GM18870 (cell line): ENCODE data around the gene ASB4.

ENCODE experiments used
- ATAC-seq: cut with Tn5 transposase; IDR thresholded peaks from one replicate; pipeline ENCODE4 v1.9.1; 2021; ENCODE audit warnings: moderate library complexity; ENCODE audit not compliant: unreplicated experiment

The ASB4 gene

GRCh38 chr7:95525503-95525902 is 39.8 kb downstream of the ASB4 start:
- ATAC-seq = no peak

DNA sequence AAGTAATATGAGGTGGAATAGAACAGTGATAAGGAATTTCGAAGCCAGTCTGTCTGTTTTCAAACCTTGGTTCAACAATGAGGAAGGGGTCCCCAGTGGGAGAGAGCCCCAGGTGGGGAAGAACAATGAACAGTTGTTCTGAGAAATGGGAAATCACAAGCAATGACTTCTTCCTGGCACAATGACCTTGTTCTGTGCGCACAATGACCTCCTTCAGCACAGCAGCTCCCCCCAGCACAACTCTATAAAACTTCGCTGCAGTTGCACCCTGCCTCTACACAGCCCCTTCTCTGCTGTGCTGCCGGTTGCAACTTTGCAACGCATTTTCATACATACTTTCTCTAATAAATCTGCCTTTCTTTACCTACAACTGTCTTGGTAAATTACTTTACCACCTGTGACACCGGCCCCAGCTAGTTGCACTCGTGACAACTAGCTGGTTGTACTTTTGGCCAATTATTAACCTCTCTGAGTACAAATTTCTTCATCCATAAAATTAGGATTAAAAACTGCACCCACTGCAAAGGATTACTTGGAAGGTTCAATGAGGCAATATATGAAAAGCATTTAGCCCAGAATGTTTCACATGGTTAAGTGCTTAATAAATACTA is 40.5 kb downstream of the ASB4 start:
- ATAC-seq = no peak

DNA sequence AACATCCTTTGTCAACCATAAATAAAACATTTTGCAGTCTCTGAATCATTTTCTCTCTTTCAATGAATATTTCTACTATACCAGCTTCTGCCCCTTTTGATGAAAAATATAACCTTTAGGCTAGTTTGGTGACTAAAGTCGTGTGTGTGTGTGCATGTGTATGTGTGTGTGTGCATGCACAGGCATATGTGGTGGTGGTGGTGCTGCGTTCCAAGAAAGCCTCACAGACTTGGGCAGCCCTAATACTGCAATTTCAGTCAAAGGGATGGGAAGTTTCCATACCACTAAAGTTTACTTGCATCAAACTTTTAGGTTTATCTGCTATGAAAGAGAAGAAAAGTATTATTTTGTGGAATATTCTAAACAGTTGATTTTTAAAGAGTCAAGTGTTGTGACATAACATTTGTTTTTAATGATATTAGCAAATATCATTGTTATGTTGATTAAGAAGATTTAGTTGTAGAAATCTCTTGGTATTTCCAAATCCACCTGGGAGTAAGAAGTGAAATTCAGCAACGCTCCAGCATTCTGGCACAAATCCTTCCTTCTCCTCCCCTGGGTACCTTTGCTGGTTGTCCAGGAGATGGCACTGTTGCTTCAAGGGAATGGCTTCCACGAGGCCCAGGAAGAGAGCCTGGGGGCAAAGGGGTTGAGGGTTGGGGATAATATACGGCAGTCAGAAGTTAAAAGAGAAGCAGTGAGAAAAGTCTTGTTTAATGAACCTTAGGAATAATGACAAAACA is 41.5 kb downstream of the ASB4 start:
- ATAC-seq = no peak

GRCh38 chr7:95527776-95528250 is 42.1 kb downstream of the ASB4 start:
- no peak for ATAC-seq

- no peak for ATAC-seq
Observed at GRCh38 chr7:95529701-95530100, 44.0 kb downstream of the ASB4 start.

DNA sequence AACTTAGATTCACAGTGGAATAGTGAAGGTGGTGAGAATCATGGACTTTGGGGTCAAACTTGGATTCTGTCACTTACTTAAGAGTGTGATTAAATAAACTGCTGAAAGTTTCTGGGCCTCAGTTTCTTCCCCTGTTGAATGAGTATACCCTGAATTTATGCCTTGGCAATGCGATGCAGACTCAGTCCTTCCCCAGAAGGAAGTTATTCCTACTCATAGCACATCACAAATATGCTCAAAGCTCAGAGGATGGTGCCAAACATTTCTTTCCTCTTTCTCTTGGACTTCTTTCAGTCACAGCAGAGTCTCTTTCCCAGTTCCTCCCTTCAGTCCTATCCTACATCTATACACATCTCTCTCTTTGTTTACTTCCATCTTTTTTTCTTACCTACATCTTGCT is 45.1 kb downstream of the ASB4 start:
- ATAC-seq = no peak

DNA sequence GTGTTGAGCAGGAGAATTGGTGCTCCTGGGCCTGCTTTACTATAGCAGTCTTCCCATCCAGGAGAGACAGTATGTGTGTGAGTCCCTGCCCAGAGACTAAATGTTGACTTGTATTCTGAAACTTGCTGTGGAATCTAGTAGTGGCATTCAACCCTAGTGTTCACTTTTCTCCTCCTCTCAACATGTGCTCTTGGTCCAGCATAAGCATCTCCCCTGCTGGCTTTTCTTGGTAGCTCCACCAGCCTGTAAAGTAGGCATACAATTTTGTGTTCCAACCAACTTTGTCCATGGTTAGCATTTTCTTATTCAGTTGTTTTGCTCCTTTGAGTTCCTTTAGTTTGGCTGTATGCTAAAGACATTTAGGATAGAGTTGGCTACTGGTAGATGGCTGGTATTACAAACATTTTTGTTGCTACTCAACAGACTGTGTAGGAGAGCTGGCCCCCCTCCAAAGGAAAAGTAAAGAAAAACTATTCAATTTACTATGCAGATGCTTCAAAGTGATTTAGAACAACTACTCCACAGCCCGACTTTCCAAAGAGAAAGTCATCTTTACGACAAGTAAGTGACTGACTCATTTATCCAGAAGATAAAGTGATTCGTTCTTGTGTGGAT is 46.0 kb downstream of the ASB4 start:
- no peak for ATAC-seq

DNA sequence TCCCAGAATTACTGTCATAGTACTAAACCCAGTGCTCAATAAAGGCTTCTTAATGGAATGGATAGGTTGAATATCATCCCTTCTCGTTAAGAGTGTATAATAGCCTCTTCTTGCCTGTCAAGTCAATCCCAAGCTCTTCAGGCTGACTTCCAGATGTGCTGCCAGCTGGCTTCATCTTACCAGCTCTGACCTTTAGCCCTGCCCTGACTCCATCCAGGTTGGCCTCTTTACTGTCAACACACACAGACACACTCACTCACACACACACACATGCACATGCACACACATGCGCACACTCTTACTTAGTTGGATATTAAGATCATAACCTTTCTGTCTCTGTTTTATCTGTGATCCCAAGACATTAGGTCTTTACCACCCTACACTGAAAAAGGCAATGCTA is 49.1 kb downstream of the ASB4 start:
- ATAC-seq = no peak

DNA sequence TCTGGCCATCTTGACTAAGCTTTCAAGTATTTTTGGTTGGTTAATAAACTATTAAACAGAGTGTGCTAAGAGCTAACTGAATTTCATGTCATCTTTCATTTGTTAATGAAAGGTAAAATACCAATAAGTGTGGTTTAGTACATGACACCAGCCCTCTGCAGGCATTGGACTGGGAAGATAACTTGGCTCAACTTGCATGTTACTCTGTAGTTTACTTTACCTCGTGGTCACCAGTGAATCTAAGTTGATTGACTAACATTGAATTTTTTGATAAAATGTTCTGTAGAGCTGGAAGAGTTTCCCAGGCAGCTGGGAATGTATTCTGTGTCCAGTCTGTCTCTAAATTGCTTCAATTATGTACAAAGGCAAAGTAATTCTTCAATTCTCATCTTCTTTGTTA is 49.9 kb downstream of the ASB4 start:
- ATAC-seq = no peak

DNA sequence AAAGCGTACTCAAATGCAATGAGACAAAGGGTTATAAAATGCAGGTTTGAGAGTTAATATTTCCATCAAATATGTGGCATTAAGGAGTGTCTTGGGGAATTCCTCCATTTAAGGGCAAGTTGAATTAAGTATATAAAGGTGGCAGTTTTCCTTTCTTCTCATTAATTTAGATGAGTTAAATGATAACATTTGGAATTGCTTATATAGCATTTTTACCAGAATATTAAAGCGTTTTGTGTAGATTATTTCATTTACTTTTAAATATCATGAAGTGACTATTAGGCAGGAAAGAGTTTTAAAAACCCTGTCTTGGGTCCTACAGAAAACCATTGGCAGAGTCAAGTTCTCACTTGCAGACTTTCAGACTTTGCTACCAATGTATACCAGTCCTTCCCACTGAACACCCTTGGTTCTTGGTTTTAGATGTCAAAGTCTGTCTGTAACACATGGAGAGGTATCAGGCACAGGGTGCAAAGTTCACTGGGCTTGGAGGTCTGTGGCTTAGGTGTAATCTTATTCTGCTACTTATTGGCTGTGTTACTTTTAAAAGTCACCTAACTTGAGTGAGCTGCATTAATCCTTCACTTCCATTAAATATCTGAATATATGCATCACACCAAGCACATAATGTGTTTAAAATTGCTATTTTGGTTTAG is 51.0 kb downstream of the ASB4 start:
- ATAC-seq = no peak

DNA sequence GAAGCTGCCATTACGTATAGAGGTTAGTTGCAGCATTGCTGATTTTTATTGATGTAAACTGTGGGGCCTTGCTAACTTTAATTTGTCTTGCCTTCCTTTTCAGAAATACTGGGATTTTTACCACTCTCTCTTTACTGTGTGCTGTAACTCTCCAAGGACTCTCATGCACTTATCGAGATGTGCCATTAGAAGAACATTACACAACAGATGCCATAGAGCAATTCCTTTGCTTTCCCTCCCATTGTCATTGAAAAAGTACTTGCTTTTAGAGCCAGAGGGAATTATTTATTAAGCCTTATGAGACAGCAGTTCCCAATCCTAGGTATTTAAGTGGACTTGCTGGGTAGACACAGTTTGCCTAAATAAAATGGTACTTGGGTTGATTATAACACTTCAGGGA is 51.7 kb downstream of the ASB4 start:
- no peak for ATAC-seq

GRCh38 chr7:95539426-95539825 is 53.7 kb downstream of the ASB4 start:
- no peak for ATAC-seq

DNA sequence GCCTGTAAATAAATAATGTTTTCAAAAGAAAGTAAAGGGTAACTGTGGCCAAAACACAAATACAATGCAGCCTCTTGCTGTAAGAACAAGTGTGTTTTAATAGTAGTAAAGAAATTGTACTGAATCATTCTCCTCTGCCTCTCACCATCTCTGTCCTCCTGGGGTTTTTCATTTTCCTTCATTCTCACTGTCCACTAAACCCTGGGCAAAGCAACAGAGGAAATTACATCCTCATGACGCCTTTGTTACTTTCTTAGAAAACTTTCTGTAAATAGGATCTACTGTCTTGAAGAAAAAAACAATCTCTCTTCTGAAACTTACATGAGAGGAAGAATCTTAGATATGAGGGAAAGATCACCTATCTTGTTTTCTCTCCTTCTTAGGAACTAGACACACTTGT is 54.6 kb downstream of the ASB4 start:
- ATAC-seq = no peak

DNA sequence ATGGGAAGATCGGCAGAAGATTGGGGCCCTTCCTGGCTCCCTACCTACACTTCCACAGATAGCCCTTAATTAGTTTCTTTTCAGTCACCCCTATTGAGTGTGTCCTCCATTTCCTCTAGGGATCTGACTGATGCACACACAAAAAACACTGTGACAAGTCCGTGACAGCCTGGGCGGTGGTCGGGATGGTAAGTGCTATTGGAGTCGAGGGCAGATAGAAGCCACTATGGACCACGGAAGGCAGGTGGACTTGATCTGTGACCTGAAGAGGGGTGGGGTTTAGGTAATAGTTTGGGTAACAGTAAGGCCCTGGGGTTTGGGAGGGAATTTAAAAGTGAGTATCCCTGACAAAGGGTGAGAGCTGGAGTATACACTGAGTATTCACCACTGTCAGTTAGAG is 57.6 kb downstream of the ASB4 start:
- no peak for ATAC-seq

GRCh38 chr7:95544171-95544570 is 58.4 kb downstream of the ASB4 start:
- no peak for ATAC-seq

DNA sequence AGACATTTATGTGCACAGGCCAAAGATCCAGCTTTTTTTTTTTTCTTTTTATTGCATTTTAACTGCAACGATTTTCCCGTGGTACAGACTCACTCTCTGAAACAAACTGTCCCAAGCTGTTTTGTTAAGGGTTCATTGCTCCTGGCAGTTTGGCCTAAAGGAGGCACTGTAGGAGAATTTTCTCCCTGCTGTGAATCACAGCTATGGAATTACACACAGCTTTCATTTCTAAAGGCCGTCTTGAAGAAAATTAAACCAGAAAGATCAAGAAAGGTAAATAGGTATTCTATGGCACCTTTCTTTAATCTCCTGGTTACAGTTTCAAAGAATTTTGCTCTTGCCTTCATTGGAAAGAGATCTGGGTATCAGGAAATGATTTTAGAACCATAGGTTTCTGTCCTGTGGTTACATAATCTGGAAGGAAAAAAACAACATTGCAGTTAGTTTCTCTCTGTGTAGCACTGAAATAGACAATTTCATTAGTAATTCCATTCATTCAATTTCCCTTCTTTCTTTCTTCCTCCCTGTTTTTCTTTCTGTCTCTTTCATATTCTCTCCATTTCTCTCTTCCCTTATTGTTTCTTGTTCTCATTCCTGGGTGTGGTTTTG is 59.4 kb downstream of the ASB4 start:
- ATAC-seq = no peak

DNA sequence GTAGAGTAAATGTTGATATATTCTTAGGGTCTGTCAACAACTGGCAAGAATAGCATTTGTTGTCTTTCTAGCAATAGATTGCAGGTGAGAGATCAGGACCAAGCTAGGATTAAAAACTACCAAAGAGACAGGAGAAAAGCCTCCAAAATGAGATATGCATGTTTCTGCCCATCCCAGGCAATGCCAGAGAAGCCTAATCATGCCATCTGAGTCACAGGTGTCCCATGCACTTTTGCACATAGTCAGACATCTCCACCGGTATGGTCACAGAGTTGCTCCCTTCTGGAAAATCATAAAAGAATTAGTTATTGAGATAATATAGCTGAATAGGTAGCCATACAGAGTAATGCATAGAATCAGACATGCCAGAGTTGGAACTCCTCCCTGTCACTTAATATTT is 59.9 kb downstream of the ASB4 start:
- ATAC-seq = no peak

DNA sequence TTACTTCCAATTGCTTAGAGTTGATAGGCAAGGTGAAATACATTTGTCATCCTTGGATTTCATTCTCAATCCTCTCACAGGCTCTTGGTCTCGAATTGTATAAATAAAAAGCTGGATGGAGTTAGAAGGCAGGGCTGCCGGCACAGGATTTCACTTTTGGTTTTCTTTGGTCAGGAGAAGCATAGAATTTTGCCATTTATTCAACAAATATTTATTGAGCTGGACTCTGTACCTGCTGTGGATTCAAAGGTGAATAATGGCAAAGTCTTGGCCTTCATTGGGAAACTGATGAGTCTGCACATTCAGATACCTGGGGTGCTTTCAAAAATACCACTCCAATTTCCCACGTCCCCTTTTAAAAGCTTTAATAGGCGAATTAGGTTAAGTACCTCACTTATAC is 60.9 kb downstream of the ASB4 start:
- no peak for ATAC-seq

- no peak for ATAC-seq
Observed at GRCh38 chr7:95547361-95548348, 61.9 kb downstream of the ASB4 start.

- no peak for ATAC-seq
Observed at GRCh38 chr7:95549818-95550529, 64.2 kb downstream of the ASB4 start.
